ENCODE measurements around the gene PDE4B.

Gene PDE4B

GRCh38 chr1:66168467-66168887, 375.8 kb downstream of the PDE4B start:
- DNase-seq (ENCODE audit: low spot score) = no peak
- no peak for TF ChIP-seq CTCF (IDR thresholded peaks at IDR 0.05)
- Histone ChIP-seq H3K4me3 (no peak overlapping the region), H3K27ac (no peak overlapping the region)

- no peak overlapping the region for H3K27ac ChIP-seq
- no peak for TF ChIP-seq CTCF (IDR thresholded peaks at IDR 0.05)
- no peak for DNase-seq (ENCODE audit: low spot score)
- no peak overlapping the region for H3K4me3 ChIP-seq
Measured at GRCh38 chr1:66168948-66169671, 376.4 kb downstream of the PDE4B start.

GRCh38 chr1:66172272-66172671, 379.6 kb downstream of the PDE4B start:
- no peak overlapping the region for H3K27ac ChIP-seq
- no peak for DNase-seq (ENCODE audit: low spot score)
- no peak for TF ChIP-seq CTCF (IDR thresholded peaks at IDR 0.05)

GRCh38 chr1:66175098-66175497, 382.4 kb downstream of the PDE4B start:
- Histone ChIP-seq H3K4me3 (no peak overlapping the region), H3K27ac (no peak overlapping the region)
- TF ChIP-seq CTCF (IDR thresholded peaks at IDR 0.05) = no peak
- DNase-seq (ENCODE audit: low spot score) = no peak

More at GRCh38 chr1:66172272-66172671, 379.6 kb downstream of the PDE4B start:
- H3K4me3 ChIP-seq = no peak overlapping the region

GRCh38 chr1:66175581-66175980, 382.9 kb downstream of the PDE4B start:
- no peak overlapping the region for H3K27ac ChIP-seq
- H3K4me3 ChIP-seq = no peak overlapping the region
- no peak for DNase-seq (ENCODE audit: low spot score)
- no peak for TF ChIP-seq CTCF (IDR thresholded peaks at IDR 0.05)

GRCh38 chr1:66176012-66176715, 383.5 kb downstream of the PDE4B start:
- Histone ChIP-seq H3K4me3 (no peak overlapping the region), H3K27ac (no peak overlapping the region)
- TF ChIP-seq CTCF (IDR thresholded peaks at IDR 0.05) = no peak
- DNase-seq (ENCODE audit: low spot score) = no peak

GRCh38 chr1:66176832-66177231, 384.1 kb downstream of the PDE4B start:
- Histone ChIP-seq H3K27ac (no peak overlapping the region), H3K4me3 (no peak overlapping the region)
- no peak for DNase-seq (ENCODE audit: low spot score)

More at GRCh38 chr1:66176832-66177231, 384.1 kb downstream of the PDE4B start:
- TF ChIP-seq CTCF (IDR thresholded peaks at IDR 0.05) = no peak

Data from coronary artery (tissue), 2 donors.